CD4-positive, alpha-beta T cell (primary cell): Measurements from ENCODE around the gene GSTM5. TPM values are rescaled to one million over a fixed set of nuclear protein-coding genes. Genes with fewer than 3 reads are reported as not detected.

Experiments used
- ATAC-seq: fragments of 200-7000 bp; cut with Tn5 transposase; one replicate; pipeline ENCODE4 v1.10.0; 2022; ENCODE audit warnings: mild to moderate bottlenecking; ENCODE audit not compliant: poor library complexity
- CTCF ChIA-PET: fragments of 350-600 bp; sonication (Branson Sonifier 250); formaldehyde crosslinking; loops from one replicate; lab custom pipeline; 2021; ENCODE audit warnings: antibody characterized with exemption, inconsistent platforms; lab: Charles Lee
- POLR2A ChIA-PET: fragments of 350-600 bp; sonication (Branson Sonifier 250); formaldehyde crosslinking; loops from one replicate; lab custom pipeline; 2021; ENCODE audit warnings: antibody characterized with exemption, inconsistent platforms; lab: Charles Lee
- DNase-seq, 14 experiments: peaks; one replicate each; pipeline ENCODE4 v3.0.0-alpha.2; 2013 to 2020; ENCODE audit warnings: mixed read lengths in 2 of 14
- H3K27ac ChIP-seq, 2 donors: one replicate each; pipeline versions ENCODE4 v1.5.1 to v1.7.0; 2013; ENCODE audit warnings: low read length in 2 of 2, low read depth in 1 of 2, mild to moderate bottlenecking in 1 of 2
- H3K27me3 ChIP-seq, 2 experiments: 1 replicate in 1 of 2; 2 replicates in 1 of 2; pipeline versions ENCODE4 v1.6.1 to v1.7.0; 2013; ENCODE audit warnings: low read length in 2 of 2, control low read depth in 1 of 2, mild to moderate bottlenecking in 1 of 2, moderate library complexity in 1 of 2; ENCODE audit not compliant: insufficient read depth in 2 of 2, control insufficient read depth in 1 of 2
- H3K36me3 ChIP-seq: one replicate; pipeline ENCODE4 v1.6.1; 2013; ENCODE audit warnings: low read length, control low read depth; ENCODE audit not compliant: insufficient read depth
- H3K4me1 ChIP-seq: one replicate; pipeline ENCODE4 v1.6.1; 2013; ENCODE audit warnings: low read length, control low read depth; ENCODE audit not compliant: insufficient read depth
- H3K4me3 ChIP-seq: one replicate; pipeline ENCODE4 v1.5.1; 2013; ENCODE audit warnings: mild to moderate bottlenecking, low read length, moderate library complexity
- H3K9me3 ChIP-seq, 2 experiments: 1 replicate in 1 of 2; 2 replicates in 1 of 2; pipeline versions ENCODE4 v1.6.1 to v1.7.0; 2013; ENCODE audit warnings: low read length in 2 of 2, mild to moderate bottlenecking in 2 of 2, control low read depth in 1 of 2, moderate library complexity in 1 of 2; ENCODE audit not compliant: control insufficient read depth in 1 of 2, insufficient read depth in 1 of 2
- H3K27ac Mint-ChIP-seq: one replicate; pipeline ENCODE4 v1.8.0; 2020; ENCODE audit warnings: mixed read lengths
- H3K27me3 Mint-ChIP-seq: one replicate; pipeline ENCODE4 v1.8.0; 2021; ENCODE audit warnings: mixed read lengths
- H3K36me3 Mint-ChIP-seq: one replicate; pipeline ENCODE4 v1.8.0; 2021; ENCODE audit warnings: low read depth, mixed read lengths
- H3K4me1 Mint-ChIP-seq: one replicate; pipeline ENCODE4 v1.8.0; 2021; ENCODE audit warnings: low read depth, mixed read lengths
- H3K4me3 Mint-ChIP-seq: one replicate; pipeline ENCODE4 v1.8.0; 2020; ENCODE audit warnings: mild to moderate bottlenecking, mixed read lengths
- H3K9me3 Mint-ChIP-seq: one replicate; pipeline ENCODE4 v1.8.0; 2020; ENCODE audit warnings: mixed read lengths
- intact Hi-C, 2 experiments: fragments of 100-400 bp; cut with DNase I in 1 of 2; cut with micrococcal nuclease in 1 of 2; formaldehyde crosslinking; loops; one replicate each; pipeline versions ENCODE4 v1.15.1 to v1.9.0; 2023 to 2025; cut with DNase I, micrococcal nuclease
- total RNA-seq, 174 experiments: library from RNA in 2 of 174; stranded (reverse) in 2 of 174; gene quantifications; one replicate each; pipeline ENCODE4 v1.2.3 and lab custom pipeline; 2021 to 2026
- TF ChIP-seq, protein P1 (sequence below): fragments of 200-600 bp; IDR thresholded peaks from one replicate; pipeline ENCODE4 v1.8.0; 2022; ENCODE audit warnings: antibody characterized with exemption, mild to moderate bottlenecking

Gene GSTM5
- total RNA-seq, 2 experiments from 2014 or later, result 0.20 to 0.36 TPM

DNA sequence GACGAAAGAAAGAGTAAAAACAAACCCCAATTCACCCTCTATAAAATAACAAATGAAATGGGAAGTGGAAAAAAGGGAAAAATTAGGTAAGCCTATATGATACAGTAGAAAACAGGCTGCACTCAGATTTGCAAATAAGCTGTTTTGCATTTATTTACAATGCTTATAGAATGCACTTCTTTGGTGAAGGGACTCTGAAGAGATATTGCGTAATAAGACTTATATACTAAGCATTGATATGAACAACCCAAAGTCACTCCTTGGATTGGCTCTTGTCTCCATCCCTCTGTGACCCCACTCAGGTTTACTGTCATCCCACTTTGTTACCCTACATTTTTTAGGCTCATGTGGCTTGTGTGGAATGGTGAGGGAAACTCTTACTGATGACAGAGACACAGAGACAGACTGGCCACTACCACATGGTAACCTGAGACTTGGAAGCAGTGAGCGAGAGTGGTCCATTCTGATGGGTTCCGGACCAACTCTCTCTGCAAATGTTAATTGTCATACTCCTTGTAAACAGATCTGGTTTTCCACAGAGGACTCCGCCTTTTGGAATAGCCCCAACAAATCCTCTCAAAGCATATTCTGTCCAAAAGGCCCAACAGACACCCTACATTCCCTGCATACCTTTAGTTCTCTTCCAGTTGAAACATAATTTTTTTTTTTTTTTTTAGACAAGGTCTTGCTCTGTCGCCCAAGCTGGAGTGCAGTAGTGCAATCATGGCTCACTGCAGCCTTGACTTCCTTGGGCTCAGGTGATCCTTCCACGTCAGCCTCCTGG is 11.0 kb downstream of the GSTM5 start:
- intact Hi-C loops, result no loop called here
- Histone ChIP-seq H3K27me3 (peaks cover 0 to 3% of the 10 kb centered on the region in 2 experiments), H3K36me3 (no peaks in the 10 kb centered on the region), H3K4me1 (no peaks in the 10 kb centered on the region), H3K4me3 (no peak overlapping the region), H3K9me3 (no peaks in the 10 kb centered on the region), H3K27ac (no peak overlapping the region)
- H3K4me1 Mint-ChIP-seq, result no peaks in the 10 kb centered on the region
- H3K36me3 Mint-ChIP-seq, result no peaks in the 10 kb centered on the region
- H3K4me3 Mint-ChIP-seq, result no peak overlapping the region
- POLR2A ChIA-PET, result no interaction called here
- H3K27me3 Mint-ChIP-seq, result no peaks in the 10 kb centered on the region
- no peak for DNase-seq
- TF ChIP-seq, protein P1, sequence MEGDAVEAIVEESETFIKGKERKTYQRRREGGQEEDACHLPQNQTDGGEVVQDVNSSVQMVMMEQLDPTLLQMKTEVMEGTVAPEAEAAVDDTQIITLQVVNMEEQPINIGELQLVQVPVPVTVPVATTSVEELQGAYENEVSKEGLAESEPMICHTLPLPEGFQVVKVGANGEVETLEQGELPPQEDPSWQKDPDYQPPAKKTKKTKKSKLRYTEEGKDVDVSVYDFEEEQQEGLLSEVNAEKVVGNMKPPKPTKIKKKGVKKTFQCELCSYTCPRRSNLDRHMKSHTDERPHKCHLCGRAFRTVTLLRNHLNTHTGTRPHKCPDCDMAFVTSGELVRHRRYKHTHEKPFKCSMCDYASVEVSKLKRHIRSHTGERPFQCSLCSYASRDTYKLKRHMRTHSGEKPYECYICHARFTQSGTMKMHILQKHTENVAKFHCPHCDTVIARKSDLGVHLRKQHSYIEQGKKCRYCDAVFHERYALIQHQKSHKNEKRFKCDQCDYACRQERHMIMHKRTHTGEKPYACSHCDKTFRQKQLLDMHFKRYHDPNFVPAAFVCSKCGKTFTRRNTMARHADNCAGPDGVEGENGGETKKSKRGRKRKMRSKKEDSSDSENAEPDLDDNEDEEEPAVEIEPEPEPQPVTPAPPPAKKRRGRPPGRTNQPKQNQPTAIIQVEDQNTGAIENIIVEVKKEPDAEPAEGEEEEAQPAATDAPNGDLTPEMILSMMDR, result no peak
- CTCF ChIA-PET, result no interaction called here
- no peaks in the 10 kb centered on the region for H3K9me3 Mint-ChIP-seq
- no peak overlapping the region for H3K27ac Mint-ChIP-seq
- no peak for ATAC-seq

DNA sequence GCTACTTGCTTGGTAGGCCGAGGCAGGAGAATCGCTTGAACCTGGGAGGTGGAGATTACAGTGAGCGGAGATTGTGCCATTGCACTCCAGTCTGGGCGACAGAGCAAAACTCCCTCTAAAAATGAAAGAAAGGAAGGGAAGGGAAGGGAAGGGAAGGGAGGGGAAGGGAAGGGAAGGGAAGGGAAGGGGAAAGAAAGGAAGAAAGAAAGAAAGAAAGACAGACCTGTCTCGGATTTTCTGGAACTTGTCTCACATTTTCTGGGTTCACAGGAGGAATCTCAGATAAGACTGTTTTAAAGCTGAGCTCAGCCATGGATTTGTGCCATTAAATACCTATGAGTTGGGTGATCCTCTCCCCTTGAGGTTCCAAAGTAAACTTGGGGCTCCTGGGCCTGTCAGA is 12.9 kb downstream of the GSTM5 start:
- Histone ChIP-seq H3K4me1 (no peaks in the 10 kb centered on the region), H3K9me3 (no peaks in the 10 kb centered on the region), H3K36me3 (no peaks in the 10 kb centered on the region), H3K27ac (no peak overlapping the region), H3K4me3 (no peak overlapping the region), H3K27me3 (peaks cover 0 to 3% of the 10 kb centered on the region in 2 experiments)
- H3K4me1 Mint-ChIP-seq, result no peaks in the 10 kb centered on the region
- H3K9me3 Mint-ChIP-seq, result no peaks in the 10 kb centered on the region
- H3K4me3 Mint-ChIP-seq, result no peak overlapping the region
- POLR2A ChIA-PET, result no interaction called here
- no peaks in the 10 kb centered on the region for H3K27me3 Mint-ChIP-seq
- H3K27ac Mint-ChIP-seq, result no peak overlapping the region
- H3K36me3 Mint-ChIP-seq, result no peaks in the 10 kb centered on the region
- DNase-seq (no peak), ATAC-seq (no peak)
- TF ChIP-seq, protein P1, result no peak
- CTCF ChIA-PET, result no interaction called here
- intact Hi-C loops, result no loop called here

DNA sequence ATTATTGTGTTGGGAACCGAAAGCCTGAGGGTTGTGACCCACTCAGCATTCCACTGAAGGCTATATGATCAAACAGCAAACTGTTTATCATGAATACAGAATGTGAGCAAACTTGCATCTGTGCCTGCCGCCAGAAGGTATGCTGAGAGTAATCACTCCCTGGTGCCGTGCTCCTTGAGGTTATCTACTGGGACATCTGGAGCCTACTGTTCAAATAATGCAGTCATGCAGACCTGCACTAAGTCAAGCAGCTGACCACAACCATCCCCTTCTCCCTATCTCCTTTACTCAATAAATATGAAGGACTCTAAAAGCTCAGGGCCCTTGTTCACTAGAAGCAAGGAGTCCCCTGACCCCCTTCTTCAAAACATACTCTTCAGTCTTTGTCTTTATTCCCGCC is 13.5 kb downstream of the GSTM5 start:
- H3K27ac ChIP-seq, result no peak overlapping the region
- H3K4me3 ChIP-seq, result no peak overlapping the region
- H3K9me3 ChIP-seq, result no peaks in the 10 kb centered on the region
- ChIA-PET CTCF (no interaction called here), POLR2A (no interaction called here)
- no peaks in the 10 kb centered on the region for H3K36me3 ChIP-seq
- intact Hi-C loops, result no loop called here
- Mint-ChIP-seq H3K27me3 (no peaks in the 10 kb centered on the region), H3K4me1 (no peaks in the 10 kb centered on the region), H3K36me3 (no peaks in the 10 kb centered on the region), H3K27ac (no peak overlapping the region), H3K4me3 (no peak overlapping the region), H3K9me3 (no peaks in the 10 kb centered on the region)
- DNase-seq (no peak), ATAC-seq (no peak)
- peaks cover 0 to 3% of the 10 kb centered on the region in 2 experiments for H3K27me3 ChIP-seq
- H3K4me1 ChIP-seq, result no peaks in the 10 kb centered on the region
- TF ChIP-seq, protein P1, result no peak
